ENCODE data around the gene L3MBTL4. TPM values are rescaled to one million over a fixed set of nuclear protein-coding genes. Genes with fewer than 3 reads are reported as not detected.

The L3MBTL4 gene
- total RNA-seq, 6 experiments from 2014 or later: 8.2 to 16.0 (median 11.3) TPM

DNA sequence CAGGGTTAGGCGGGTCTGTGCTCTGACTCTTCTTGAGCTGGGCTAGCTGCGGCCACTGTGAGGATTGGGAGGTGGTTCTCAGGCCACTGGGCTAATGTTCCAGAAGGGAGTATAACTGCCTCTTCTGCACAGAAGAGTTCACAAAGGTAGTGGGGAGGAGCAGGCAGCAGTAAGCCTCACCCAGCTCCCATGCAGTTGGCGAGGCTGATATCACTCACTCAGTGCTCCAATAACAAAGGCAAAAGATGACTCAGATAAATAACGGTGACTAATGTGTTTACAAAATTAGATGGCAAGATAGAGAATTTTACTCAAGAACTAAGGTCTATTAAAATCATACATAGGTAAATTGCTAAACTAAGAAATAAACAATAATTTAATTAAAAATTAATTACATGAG is 345.2 kb downstream of the L3MBTL4 start:
- no peak for ATAC-seq
- Histone ChIP-seq H3K27ac (no peak overlapping the region), H3K36me3 (no peaks in the 10 kb centered on the region), H3K4me3 (no peak overlapping the region), H3K4me1 (no peaks in the 10 kb centered on the region), H3K27me3 (no peaks in the 10 kb centered on the region), H3K9me3 (no peaks in the 10 kb centered on the region)
- DNase-seq: no peak
- WGBS (ENCODE audit: insufficient coverage, low coverage, low lambda C conversion rate, missing lambda C conversion rate): 86% methylated on average over 4 of the region's 4 CpGs
- intact Hi-C loops (cut with DNase I): no loop called here
- no peak for TF ChIP-seq POLR2A (IDR thresholded peaks at IDR 0.05)
- TF ChIP-seq, protein P1, sequence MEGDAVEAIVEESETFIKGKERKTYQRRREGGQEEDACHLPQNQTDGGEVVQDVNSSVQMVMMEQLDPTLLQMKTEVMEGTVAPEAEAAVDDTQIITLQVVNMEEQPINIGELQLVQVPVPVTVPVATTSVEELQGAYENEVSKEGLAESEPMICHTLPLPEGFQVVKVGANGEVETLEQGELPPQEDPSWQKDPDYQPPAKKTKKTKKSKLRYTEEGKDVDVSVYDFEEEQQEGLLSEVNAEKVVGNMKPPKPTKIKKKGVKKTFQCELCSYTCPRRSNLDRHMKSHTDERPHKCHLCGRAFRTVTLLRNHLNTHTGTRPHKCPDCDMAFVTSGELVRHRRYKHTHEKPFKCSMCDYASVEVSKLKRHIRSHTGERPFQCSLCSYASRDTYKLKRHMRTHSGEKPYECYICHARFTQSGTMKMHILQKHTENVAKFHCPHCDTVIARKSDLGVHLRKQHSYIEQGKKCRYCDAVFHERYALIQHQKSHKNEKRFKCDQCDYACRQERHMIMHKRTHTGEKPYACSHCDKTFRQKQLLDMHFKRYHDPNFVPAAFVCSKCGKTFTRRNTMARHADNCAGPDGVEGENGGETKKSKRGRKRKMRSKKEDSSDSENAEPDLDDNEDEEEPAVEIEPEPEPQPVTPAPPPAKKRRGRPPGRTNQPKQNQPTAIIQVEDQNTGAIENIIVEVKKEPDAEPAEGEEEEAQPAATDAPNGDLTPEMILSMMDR (IDR thresholded peaks at IDR 0.05): no peak

DNA sequence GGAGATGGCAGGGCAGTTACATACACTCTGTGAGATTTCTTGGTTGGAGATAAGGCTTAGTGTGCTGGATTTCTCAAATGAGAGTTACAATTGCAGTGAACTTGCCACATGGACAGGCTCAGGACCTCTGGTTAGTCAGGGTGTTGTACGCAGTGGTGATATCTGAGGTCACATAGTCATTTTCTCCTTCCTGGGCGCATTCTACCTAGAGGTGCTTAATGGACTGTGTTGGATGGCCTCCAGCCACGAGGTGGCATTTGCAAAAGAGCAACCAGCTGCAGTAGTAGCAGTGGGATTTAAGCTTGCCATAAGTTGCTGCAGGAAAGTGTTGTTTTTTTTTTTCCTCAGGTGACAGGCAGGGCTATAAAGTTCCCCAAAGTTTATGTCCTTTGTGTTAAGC is 345.6 kb downstream of the L3MBTL4 start:
- no peak for DNase-seq
- H3K27ac ChIP-seq: no peak overlapping the region
- ATAC-seq: no peak
- no peaks in the 10 kb centered on the region for H3K9me3 ChIP-seq
- no peaks in the 10 kb centered on the region for H3K36me3 ChIP-seq
- WGBS (ENCODE audit: insufficient coverage, low coverage, low lambda C conversion rate, missing lambda C conversion rate): no CpG with 5 or more reads among the region's 3 CpGs
- no peak for TF ChIP-seq POLR2A (IDR thresholded peaks at IDR 0.05)
- TF ChIP-seq, protein P1 (IDR thresholded peaks at IDR 0.05): no peak
- no peak overlapping the region for H3K4me3 ChIP-seq
- intact Hi-C loops (cut with DNase I): no loop called here
- H3K27me3 ChIP-seq: no peaks in the 10 kb centered on the region
- H3K4me1 ChIP-seq: no peaks in the 10 kb centered on the region

DNA sequence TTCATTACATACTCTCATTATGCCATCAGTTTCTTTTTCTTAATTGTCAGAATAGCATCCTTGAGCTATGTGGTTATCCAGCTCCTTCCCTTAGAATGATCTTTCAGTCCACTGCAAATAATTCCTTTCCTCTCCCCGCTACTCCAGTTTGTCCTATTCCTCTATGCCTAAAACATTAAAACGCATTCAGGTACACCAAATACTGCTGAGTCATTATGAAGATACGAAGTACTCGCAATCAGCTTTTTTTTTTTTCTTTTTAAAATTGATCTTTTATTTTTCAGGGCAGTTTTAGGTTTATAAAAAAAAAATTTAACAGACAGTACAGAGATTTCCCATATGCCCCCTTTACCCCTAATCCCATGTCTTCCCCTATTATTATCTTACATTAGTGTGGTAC is 354.6 kb downstream of the L3MBTL4 start:
- Histone ChIP-seq H3K27ac (no peak overlapping the region), H3K4me3 (no peak overlapping the region), H3K36me3 (no peaks in the 10 kb centered on the region), H3K9me3 (no peaks in the 10 kb centered on the region), H3K4me1 (no peaks in the 10 kb centered on the region), H3K27me3 (no peaks in the 10 kb centered on the region)
- no peak for ATAC-seq
- intact Hi-C loops (cut with DNase I): no loop called here
- no peak for DNase-seq
- TF ChIP-seq POLR2A (IDR thresholded peaks at IDR 0.05): no peak
- TF ChIP-seq, protein P1 (IDR thresholded peaks at IDR 0.05): no peak
- WGBS (ENCODE audit: insufficient coverage, low coverage, low lambda C conversion rate, missing lambda C conversion rate): 94% methylated on average over 4 of the region's 4 CpGs

DNA sequence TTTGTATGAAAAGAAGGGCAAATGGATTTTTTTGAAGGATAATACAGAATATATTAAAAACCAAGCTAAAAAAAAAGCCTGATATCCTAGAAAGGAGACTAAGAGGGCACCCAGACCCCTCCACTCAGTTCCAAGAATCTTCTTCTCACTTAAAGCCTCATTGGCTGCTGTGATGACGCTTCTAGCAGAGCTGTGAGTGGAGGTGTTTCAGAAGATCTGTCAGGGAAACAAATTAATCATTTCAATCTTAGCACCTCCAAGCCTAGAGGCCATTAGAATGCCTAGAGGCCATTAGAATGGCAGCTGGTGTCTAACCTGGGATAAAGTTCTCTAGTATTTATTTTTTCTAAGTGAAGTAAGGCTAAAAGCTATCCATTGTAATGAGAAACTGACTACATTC is 355.2 kb downstream of the L3MBTL4 start:
- no peak overlapping the region for H3K4me3 ChIP-seq
- no peaks in the 10 kb centered on the region for H3K27me3 ChIP-seq
- ATAC-seq (no peak), DNase-seq (no peak)
- TF ChIP-seq POLR2A (IDR thresholded peaks at IDR 0.05): no peak
- TF ChIP-seq, protein P1 (IDR thresholded peaks at IDR 0.05): no peak
- no peaks in the 10 kb centered on the region for H3K9me3 ChIP-seq
- H3K27ac ChIP-seq: no peak overlapping the region
- no peaks in the 10 kb centered on the region for H3K36me3 ChIP-seq
- no peaks in the 10 kb centered on the region for H3K4me1 ChIP-seq
- WGBS (ENCODE audit: insufficient coverage, low coverage, low lambda C conversion rate, missing lambda C conversion rate): 82% methylated on average over 1 of the region's 1 CpG
- intact Hi-C loops (cut with DNase I): no loop called here

DNA sequence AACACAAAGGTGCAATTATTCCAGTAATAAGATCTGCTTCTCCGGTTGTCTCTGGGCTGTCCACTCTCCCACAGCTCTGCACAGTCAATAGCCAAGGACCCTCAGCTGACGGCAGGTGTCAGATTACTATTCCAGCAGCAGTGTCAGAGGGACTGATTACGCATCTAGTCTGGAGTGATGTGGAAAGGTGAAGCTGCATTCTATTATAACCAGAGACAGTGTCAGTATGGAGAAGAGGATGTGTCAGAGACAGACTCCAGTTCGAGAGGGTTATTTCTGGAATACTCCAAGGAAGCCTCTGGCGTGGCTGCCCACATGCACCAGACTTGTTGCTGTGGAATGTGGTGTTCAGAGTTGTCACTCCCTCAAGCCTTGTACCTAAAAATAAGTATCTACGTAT is 355.8 kb downstream of the L3MBTL4 start:
- H3K4me1 ChIP-seq: no peaks in the 10 kb centered on the region
- H3K9me3 ChIP-seq: no peaks in the 10 kb centered on the region
- intact Hi-C loops (cut with DNase I): no loop called here
- H3K27me3 ChIP-seq: no peaks in the 10 kb centered on the region
- no peaks in the 10 kb centered on the region for H3K36me3 ChIP-seq
- TF ChIP-seq, protein P1 (IDR thresholded peaks at IDR 0.05): no peak
- no peak for TF ChIP-seq POLR2A (IDR thresholded peaks at IDR 0.05)
- 82% methylated on average over 3 of the region's 6 CpGs for WGBS (ENCODE audit: insufficient coverage, low coverage, low lambda C conversion rate, missing lambda C conversion rate)
- no peak overlapping the region for H3K4me3 ChIP-seq
- no peak for ATAC-seq
- H3K27ac ChIP-seq: no peak overlapping the region
- no peak for DNase-seq
